Suprapubic skin (tissue), 4 donors: ENCODE results near the gene MTCL1. TPM values are rescaled to one million over a fixed set of nuclear protein-coding genes. Genes with fewer than 3 reads are reported as not detected.

Experiments used
- DNase-seq, 2 donors: peaks; one replicate each; pipeline ENCODE4 v3.0.0-alpha.2; 2019; ENCODE audit warnings: low spot score in 2 of 2
- H3K27ac ChIP-seq: fragments of 200-600 bp; sonication (generic); one replicate; pipeline ENCODE4 v1.5.1; 2019
- H3K27me3 ChIP-seq: fragments of 200-600 bp; sonication (generic); one replicate; pipeline ENCODE4 v1.5.1; 2019
- H3K36me3 ChIP-seq: fragments of 200-600 bp; sonication (generic); one replicate; pipeline ENCODE4 v1.5.1; 2019
- H3K4me1 ChIP-seq: fragments of 200-600 bp; sonication (generic); one replicate; pipeline ENCODE4 v1.5.1; 2019
- H3K4me3 ChIP-seq: fragments of 200-600 bp; sonication (generic); one replicate; pipeline ENCODE4 v1.5.1; 2019; ENCODE audit warnings: mild to moderate bottlenecking
- H3K9me3 ChIP-seq: fragments of 200-600 bp; sonication (generic); one replicate; pipeline ENCODE4 v1.5.1; 2019
- EP300 ChIP-seq: sonication (generic); formaldehyde crosslinking; IDR thresholded peaks from one replicate; pipeline ENCODE4 v1.6.1; 2017; ENCODE audit warnings: antibody characterized with exemption
- POLR2A ChIP-seq, 2 donors: fragments of 450-650 bp; IDR thresholded peaks; one replicate each; pipeline ENCODE4 v1.6.1; 2017; ENCODE audit warnings: antibody characterized with exemption in 2 of 2, mild to moderate bottlenecking in 2 of 2, moderate library complexity in 2 of 2
- POLR2AphosphoS5 ChIP-seq, 3 donors: sonication (generic); formaldehyde crosslinking; IDR thresholded peaks; one replicate each; pipeline ENCODE4 v1.6.1; 2017; ENCODE audit warnings: antibody characterized with exemption in 3 of 3
- WGBS: methylation state at CpG from one replicate; pipeline ENCODE4 v1.1.5; 2018; 5-methylcytosine and 5-hydroxymethylcytosine counted together
- total RNA-seq, 4 donors: library from RNA; depleted of rRNA; stranded (reverse); fragments of >200 nt; gene quantifications; one replicate each; pipeline ENCODE4 v1.1.0, GENCODE V29; 2016
- TF ChIP-seq, protein P1 (sequence below), 2 donors: fragments of 200-600 bp in 1 of 2; fragments of 450-650 bp in 1 of 2; sonication (generic) in 1 of 2; IDR thresholded peaks; one replicate each; pipeline ENCODE4 v1.5.1; 2016 to 2019; ENCODE audit warnings: antibody characterized with exemption in 2 of 2, mild to moderate bottlenecking in 1 of 2, moderate library complexity in 1 of 2

Gene MTCL1
- total RNA-seq, 4 donors from 2014 or later = 7.0 to 9.4 (median 8.1) TPM

DNA sequence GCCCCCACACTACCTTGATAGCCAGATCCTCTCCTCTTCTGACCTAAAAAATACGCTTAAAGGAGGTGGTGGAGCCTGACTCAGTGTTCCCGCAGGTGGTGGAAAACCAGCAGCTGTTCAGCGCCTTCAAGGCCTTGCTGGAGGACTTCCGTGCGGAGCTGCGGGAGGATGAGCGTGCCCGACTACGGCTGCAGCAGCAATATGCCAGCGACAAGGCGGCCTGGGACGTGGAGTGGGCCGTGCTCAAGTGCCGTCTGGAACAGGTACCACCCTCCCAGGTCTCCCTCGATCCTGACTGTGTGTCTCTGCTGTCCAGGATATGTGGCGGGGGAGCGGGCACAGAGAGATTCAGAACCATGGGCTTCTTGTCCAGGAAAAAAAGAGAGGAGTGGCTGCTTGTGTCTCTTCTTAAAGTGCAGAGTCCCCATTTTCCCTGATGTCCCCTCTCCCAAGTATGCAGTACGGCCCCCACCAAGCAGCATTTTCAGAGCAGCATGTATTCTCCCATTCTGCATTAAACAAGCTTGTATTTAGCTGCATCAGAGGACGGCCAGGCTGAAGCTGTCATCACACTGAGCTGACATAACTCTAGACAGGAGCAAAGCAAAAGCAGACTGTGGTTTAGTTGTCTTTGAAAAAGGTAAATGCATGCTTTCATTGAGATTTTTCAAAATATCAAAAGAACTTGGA, 101.6 kb downstream of the MTCL1 start:
- Histone ChIP-seq H3K27me3 (no peaks in the 10 kb centered on the region), H3K36me3 (peaks cover 5% of the 10 kb centered on the region), H3K9me3 (no peaks in the 10 kb centered on the region), H3K4me1 (no peaks in the 10 kb centered on the region), H3K27ac (no peak overlapping the region), H3K4me3 (no peak overlapping the region)
- no peak for DNase-seq
- 94% methylated on average over 12 of the region's 19 CpGs for WGBS
- TF ChIP-seq POLR2AphosphoS5 (IDR thresholded peaks at IDR 0.05) (no peak), EP300 (no peak), POLR2A (IDR thresholded peaks at IDR 0.05) (no peak)
- TF ChIP-seq, protein P1, sequence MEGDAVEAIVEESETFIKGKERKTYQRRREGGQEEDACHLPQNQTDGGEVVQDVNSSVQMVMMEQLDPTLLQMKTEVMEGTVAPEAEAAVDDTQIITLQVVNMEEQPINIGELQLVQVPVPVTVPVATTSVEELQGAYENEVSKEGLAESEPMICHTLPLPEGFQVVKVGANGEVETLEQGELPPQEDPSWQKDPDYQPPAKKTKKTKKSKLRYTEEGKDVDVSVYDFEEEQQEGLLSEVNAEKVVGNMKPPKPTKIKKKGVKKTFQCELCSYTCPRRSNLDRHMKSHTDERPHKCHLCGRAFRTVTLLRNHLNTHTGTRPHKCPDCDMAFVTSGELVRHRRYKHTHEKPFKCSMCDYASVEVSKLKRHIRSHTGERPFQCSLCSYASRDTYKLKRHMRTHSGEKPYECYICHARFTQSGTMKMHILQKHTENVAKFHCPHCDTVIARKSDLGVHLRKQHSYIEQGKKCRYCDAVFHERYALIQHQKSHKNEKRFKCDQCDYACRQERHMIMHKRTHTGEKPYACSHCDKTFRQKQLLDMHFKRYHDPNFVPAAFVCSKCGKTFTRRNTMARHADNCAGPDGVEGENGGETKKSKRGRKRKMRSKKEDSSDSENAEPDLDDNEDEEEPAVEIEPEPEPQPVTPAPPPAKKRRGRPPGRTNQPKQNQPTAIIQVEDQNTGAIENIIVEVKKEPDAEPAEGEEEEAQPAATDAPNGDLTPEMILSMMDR (IDR thresholded peaks at IDR 0.05) = no peak

DNA sequence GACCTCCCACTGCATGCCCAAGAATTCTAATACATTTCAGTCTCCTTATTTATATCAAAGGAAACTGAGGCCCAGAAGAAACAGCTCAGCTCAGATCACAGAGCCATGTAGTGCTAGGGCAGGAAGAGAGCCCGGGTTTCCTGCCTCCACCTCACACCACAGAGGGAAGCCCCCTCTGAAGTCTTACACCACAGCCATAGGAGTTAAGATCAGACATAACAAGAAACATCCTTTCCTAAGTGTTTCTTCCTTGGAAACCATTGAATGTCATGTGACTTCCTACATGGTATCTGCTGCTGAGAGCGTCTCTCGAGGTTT, 102.1 kb downstream of the MTCL1 start:
- WGBS = 81% methylated on average over 3 of the region's 3 CpGs
- H3K9me3 ChIP-seq = no peaks in the 10 kb centered on the region
- TF ChIP-seq POLR2AphosphoS5 (IDR thresholded peaks at IDR 0.05) = no peak
- TF ChIP-seq POLR2A (IDR thresholded peaks at IDR 0.05) = no peak
- TF ChIP-seq, protein P1 (IDR thresholded peaks at IDR 0.05) = no peak
- TF ChIP-seq EP300 = no peak
- no peak overlapping the region for H3K4me3 ChIP-seq
- H3K27me3 ChIP-seq = no peaks in the 10 kb centered on the region
- peaks cover 5% of the 10 kb centered on the region for H3K36me3 ChIP-seq
- H3K4me1 ChIP-seq = no peaks in the 10 kb centered on the region
- DNase-seq = no peak
- no peak overlapping the region for H3K27ac ChIP-seq

DNA sequence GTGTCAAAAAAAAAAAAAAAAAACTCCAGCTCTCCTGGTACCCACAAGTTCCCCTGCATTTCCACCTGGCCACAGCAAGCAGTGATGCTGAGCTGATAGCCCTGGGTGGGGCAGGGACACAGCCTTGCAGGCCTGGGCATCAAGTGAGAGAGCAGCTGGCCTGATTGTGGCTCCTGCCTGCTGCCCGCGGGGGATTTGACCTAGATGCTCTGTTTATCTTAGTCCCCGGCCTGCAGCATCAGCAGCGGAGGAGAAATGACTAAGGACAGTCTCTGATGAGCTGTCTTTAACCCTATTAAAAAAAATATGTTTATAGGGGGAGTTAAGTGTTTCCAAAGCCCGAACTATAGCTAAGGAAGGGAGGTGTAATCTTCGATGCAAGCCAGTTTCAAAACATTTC, 102.6 kb downstream of the MTCL1 start:
- H3K27me3 ChIP-seq = no peaks in the 10 kb centered on the region
- H3K4me1 ChIP-seq = no peaks in the 10 kb centered on the region
- 78% methylated on average over 6 of the region's 6 CpGs for WGBS
- H3K36me3 ChIP-seq = peaks cover 5% of the 10 kb centered on the region
- DNase-seq = no peak
- no peaks in the 10 kb centered on the region for H3K9me3 ChIP-seq
- TF ChIP-seq POLR2AphosphoS5 (IDR thresholded peaks at IDR 0.05) (no peak), POLR2A (IDR thresholded peaks at IDR 0.05) (no peak), EP300 (no peak)
- TF ChIP-seq, protein P1 (IDR thresholded peaks at IDR 0.05) = no peak
- H3K27ac ChIP-seq = no peak overlapping the region
- no peak overlapping the region for H3K4me3 ChIP-seq

DNA sequence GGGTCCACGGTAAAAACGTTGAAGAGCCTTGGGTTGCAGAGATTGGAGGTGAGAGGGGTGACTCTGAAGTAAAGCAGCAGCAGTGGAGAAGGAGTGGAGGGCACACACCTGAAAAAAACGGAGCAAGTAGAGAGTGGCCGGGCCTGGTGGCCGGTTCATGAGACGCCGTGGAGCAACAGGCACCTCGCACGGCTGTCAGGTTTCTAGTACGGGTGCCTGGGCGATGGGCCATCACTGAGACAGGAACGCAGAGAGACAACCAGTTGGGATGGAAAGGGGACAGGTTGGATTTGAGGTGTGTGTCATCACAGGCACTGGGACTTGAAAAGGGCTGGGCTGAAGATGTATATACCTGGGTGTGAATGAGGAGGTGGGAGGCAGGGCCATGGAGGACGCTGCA, 104.2 kb downstream of the MTCL1 start:
- Histone ChIP-seq H3K9me3 (no peaks in the 10 kb centered on the region), H3K4me1 (no peaks in the 10 kb centered on the region), H3K27ac (no peak overlapping the region), H3K27me3 (no peaks in the 10 kb centered on the region), H3K4me3 (no peak overlapping the region), H3K36me3 (peaks cover 5% of the 10 kb centered on the region)
- TF ChIP-seq POLR2AphosphoS5 (IDR thresholded peaks at IDR 0.05) (no peak), POLR2A (IDR thresholded peaks at IDR 0.05) (no peak), EP300 (no peak)
- TF ChIP-seq, protein P1 (IDR thresholded peaks at IDR 0.05) = no peak
- WGBS = 96% methylated on average over 13 of the region's 13 CpGs
- no peak for DNase-seq

DNA sequence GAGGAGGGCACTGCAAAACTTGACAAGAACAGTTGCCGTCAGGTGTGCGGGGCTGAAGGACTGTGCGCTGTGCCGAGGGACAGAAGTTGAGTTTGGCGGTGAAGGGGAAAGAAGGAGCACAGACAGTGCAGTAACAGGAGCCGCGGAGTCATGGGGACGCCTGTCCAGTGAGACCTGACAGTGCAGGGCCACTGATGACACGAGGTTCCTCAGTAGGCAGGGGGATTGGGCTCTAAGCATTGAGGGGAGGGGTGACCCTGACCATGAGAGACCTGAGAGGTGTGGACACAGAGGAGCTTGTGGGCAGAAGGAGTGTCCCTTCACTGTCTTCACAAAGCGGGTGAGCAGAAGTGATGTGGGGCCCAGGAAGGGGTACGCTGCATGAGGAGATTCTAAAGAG, 104.8 kb downstream of the MTCL1 start:
- Histone ChIP-seq H3K4me3 (no peak overlapping the region), H3K4me1 (no peaks in the 10 kb centered on the region), H3K27me3 (no peaks in the 10 kb centered on the region), H3K27ac (no peak overlapping the region), H3K36me3 (peaks cover 5% of the 10 kb centered on the region), H3K9me3 (no peaks in the 10 kb centered on the region)
- no peak for DNase-seq
- TF ChIP-seq, protein P1 (IDR thresholded peaks at IDR 0.05) = no peak
- no peak for TF ChIP-seq POLR2A (IDR thresholded peaks at IDR 0.05)
- TF ChIP-seq POLR2AphosphoS5 (IDR thresholded peaks at IDR 0.05) = no peak
- TF ChIP-seq EP300 = no peak
- WGBS = 94% methylated on average over 11 of the region's 11 CpGs
